Endodermal cell (in vitro differentiated cells): ENCODE results near the gene NKX1-2. TPM values are rescaled to one million over a fixed set of nuclear protein-coding genes. Genes with fewer than 3 reads are reported as not detected.

Experiments used
- DNase-seq: peaks from one replicate; pipeline ENCODE4 v3.0.0-alpha.2; 2017
- H3K27ac ChIP-seq: 2 replicates; pipeline ENCODE4 v1.5.1; 2013; ENCODE audit warnings: mild to moderate bottlenecking, low read depth, low read length, moderate library complexity
- H3K27me3 ChIP-seq: 2 replicates; pipeline ENCODE4 v1.6.1; 2013; ENCODE audit warnings: mild to moderate bottlenecking, low read length, moderate library complexity; ENCODE audit not compliant: insufficient read depth, control insufficient read depth, poor library complexity, severe bottlenecking
- H3K36me3 ChIP-seq: 2 replicates; pipeline ENCODE4 v1.7.0; 2013; ENCODE audit warnings: mild to moderate bottlenecking, low read length, moderate library complexity; ENCODE audit not compliant: control insufficient read depth, insufficient read depth
- H3K4me1 ChIP-seq: one replicate; pipeline ENCODE4 v1.7.0; 2013; ENCODE audit warnings: low read length; ENCODE audit not compliant: control insufficient read depth, insufficient read depth
- H3K4me3 ChIP-seq: 2 replicates; pipeline ENCODE4 v1.5.1; 2013; ENCODE audit warnings: mild to moderate bottlenecking, low read length, moderate library complexity
- H3K9ac ChIP-seq: 2 replicates; pipeline ENCODE4 v1.6.1; 2013; ENCODE audit warnings: mild to moderate bottlenecking, low read length, moderate library complexity; ENCODE audit not compliant: poor library complexity, severe bottlenecking; ENCODE audit errors: extremely low read depth
- H3K9me3 ChIP-seq: 2 replicates; pipeline ENCODE4 v1.6.1; 2013; ENCODE audit warnings: mild to moderate bottlenecking, low read length, moderate library complexity; ENCODE audit not compliant: control insufficient read depth
- H3K27ac Mint-ChIP-seq: 2 replicates; pipeline ENCODE4 v1.8.0; 2020; ENCODE audit warnings: mixed read lengths
- H3K27me3 Mint-ChIP-seq: 2 replicates; pipeline ENCODE4 v1.8.0; 2021; ENCODE audit warnings: mild to moderate bottlenecking, mixed read lengths; ENCODE audit not compliant: insufficient read depth
- H3K36me3 Mint-ChIP-seq: 2 replicates; pipeline ENCODE4 v1.8.0; 2020; ENCODE audit warnings: low read depth, mixed read lengths
- H3K4me1 Mint-ChIP-seq: 2 replicates; pipeline ENCODE4 v1.8.0; 2020; ENCODE audit warnings: mixed read lengths
- H3K4me3 Mint-ChIP-seq: 2 replicates; pipeline ENCODE4 v1.8.0; 2020; ENCODE audit warnings: mild to moderate bottlenecking, moderate library complexity, mixed read lengths
- H3K9me3 Mint-ChIP-seq: 2 replicates; pipeline ENCODE4 v1.8.0; 2020; ENCODE audit warnings: mild to moderate bottlenecking, mixed read lengths
- WGBS, 2 experiments: methylation state at CpG; one replicate each; pipeline versions ENCODE4 v1.1.5 to v1.1.7; 2013; ENCODE audit warnings: missing lambda C conversion rate in 2 of 2, mixed read lengths in 1 of 2; ENCODE audit not compliant: insufficient coverage in 1 of 2, insufficient read length in 1 of 2; 5-methylcytosine and 5-hydroxymethylcytosine counted together
- total RNA-seq, 2 donors: library from RNA; stranded (reverse); fragmentation: NEBNext Ultra II Directional in 1 of 2; extraction: Animal tissue kit (Norgen Biotek cat#: 25700) in 1 of 2; gene quantifications; 2 replicates in 1 of 2; 3 replicates in 1 of 2; pipeline ENCODE4 v1.2.1, GENCODE V29; 2021
- TF ChIP-seq, protein P1 (sequence below): fragments of 200-600 bp; sonication (generic); conservative IDR thresholded peaks from 2 replicates; pipeline ENCODE4 v1.5.0; 2021; ENCODE audit warnings: antibody characterized with exemption, mild to moderate bottlenecking

The NKX1-2 gene
- total RNA-seq, 2 donors from 2014 or later: 2.3 to 3.3 TPM

DNA sequence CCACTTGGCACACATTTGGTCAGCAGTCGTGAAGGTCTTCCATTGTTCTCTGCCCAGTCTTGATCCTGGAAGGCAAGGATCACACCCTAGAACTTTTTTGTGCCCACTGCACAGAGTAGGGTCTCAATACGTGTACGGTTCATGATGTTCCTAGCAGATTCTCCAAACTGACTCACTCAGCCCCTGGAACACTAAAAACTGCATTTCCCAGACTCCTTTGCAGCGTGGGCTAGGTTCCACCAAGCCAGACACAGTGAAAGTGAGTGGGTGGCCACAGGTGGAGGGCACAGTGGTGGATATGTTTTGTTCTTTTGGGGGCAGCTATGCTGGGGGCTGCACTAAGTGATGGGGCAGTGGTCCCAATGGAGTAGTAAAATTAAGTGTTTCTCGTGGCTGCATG lies 10.3 kb upstream of the NKX1-2 start:
- Mint-ChIP-seq H3K4me1 (peaks cover 13% of the 10 kb centered on the region), H3K27me3 (peaks cover 27% of the 10 kb centered on the region), H3K36me3 (peaks cover 2% of the 10 kb centered on the region), H3K9me3 (no peaks in the 10 kb centered on the region), H3K27ac (no peak overlapping the region), H3K4me3 (no peak overlapping the region)
- DNase-seq: no peak
- Histone ChIP-seq H3K36me3 (no peaks in the 10 kb centered on the region), H3K27ac (no peak overlapping the region), H3K4me1 (no peaks in the 10 kb centered on the region), H3K9ac (no peak overlapping the region), H3K4me3 (no peak overlapping the region), H3K9me3 (no peaks in the 10 kb centered on the region), H3K27me3 (no peaks in the 10 kb centered on the region)
- WGBS, 2 experiments: 90 to 94% methylated on average over 4 of the region's 5 CpGs
- TF ChIP-seq, protein P1, sequence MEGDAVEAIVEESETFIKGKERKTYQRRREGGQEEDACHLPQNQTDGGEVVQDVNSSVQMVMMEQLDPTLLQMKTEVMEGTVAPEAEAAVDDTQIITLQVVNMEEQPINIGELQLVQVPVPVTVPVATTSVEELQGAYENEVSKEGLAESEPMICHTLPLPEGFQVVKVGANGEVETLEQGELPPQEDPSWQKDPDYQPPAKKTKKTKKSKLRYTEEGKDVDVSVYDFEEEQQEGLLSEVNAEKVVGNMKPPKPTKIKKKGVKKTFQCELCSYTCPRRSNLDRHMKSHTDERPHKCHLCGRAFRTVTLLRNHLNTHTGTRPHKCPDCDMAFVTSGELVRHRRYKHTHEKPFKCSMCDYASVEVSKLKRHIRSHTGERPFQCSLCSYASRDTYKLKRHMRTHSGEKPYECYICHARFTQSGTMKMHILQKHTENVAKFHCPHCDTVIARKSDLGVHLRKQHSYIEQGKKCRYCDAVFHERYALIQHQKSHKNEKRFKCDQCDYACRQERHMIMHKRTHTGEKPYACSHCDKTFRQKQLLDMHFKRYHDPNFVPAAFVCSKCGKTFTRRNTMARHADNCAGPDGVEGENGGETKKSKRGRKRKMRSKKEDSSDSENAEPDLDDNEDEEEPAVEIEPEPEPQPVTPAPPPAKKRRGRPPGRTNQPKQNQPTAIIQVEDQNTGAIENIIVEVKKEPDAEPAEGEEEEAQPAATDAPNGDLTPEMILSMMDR: no peak

DNA sequence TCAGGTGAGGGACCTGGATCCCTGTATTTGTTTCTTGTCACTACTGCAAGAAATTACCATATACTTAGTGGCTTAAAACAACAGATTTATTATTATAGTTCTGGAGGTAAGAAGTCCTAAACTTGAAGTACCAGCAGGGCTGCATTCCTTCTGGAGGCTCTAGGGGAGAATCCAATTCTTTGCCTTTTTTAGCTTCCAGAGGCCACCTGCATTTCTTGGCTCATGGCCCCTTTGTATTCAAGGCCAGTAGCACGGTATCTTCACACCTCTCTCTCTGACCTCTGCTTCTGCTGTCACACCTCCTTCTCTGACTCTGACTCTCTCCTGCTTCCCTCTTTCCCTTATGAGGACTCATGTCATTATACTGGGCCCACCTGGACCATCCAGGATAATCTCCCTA lies 9.6 kb upstream of the NKX1-2 start:
- H3K4me1 ChIP-seq: peaks cover 1% of the 10 kb centered on the region
- no peak overlapping the region for H3K4me3 ChIP-seq
- no peak overlapping the region for H3K4me3 Mint-ChIP-seq
- peaks cover 33% of the 10 kb centered on the region for H3K27me3 Mint-ChIP-seq
- peaks cover 20% of the 10 kb centered on the region for H3K4me1 Mint-ChIP-seq
- peaks cover 2% of the 10 kb centered on the region for H3K36me3 Mint-ChIP-seq
- H3K9me3 ChIP-seq: no peaks in the 10 kb centered on the region
- no peaks in the 10 kb centered on the region for H3K36me3 ChIP-seq
- H3K27ac ChIP-seq: no peak overlapping the region
- H3K27ac Mint-ChIP-seq: no peak overlapping the region
- peak; percentile 56 for DNase-seq
- 70 to 90% methylated on average over 1 of the region's 1 CpG for WGBS, 2 experiments
- H3K9me3 Mint-ChIP-seq: no peaks in the 10 kb centered on the region
- H3K27me3 ChIP-seq: no peaks in the 10 kb centered on the region
- H3K9ac ChIP-seq: no peak overlapping the region
- TF ChIP-seq, protein P1: no peak

DNA sequence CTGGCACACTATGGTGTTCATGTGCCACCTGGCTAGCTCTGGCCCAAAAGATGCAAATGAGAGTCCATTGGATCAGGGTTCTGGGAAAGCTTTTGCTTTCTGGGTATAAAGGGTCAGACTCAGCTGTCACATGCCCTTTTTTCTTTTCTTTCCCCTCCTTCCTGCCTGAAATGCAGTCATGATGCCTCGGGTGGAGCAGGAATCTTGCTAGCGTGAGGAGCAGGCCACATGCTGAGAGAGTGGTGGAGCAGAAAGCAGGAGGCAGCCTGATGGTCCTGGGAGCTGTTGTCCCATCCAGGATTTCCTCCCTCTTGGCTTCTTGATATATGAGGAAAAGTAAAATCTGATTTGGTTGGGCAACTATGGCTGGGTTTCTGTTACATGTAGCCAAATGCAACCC lies 9.1 kb upstream of the NKX1-2 start:
- no peaks in the 10 kb centered on the region for H3K27me3 ChIP-seq
- Mint-ChIP-seq H3K4me1 (peaks cover 25% of the 10 kb centered on the region), H3K4me3 (no peak overlapping the region), H3K27ac (no peak overlapping the region), H3K27me3 (peaks cover 33% of the 10 kb centered on the region), H3K36me3 (peaks cover 2% of the 10 kb centered on the region), H3K9me3 (no peaks in the 10 kb centered on the region)
- H3K36me3 ChIP-seq: no peaks in the 10 kb centered on the region
- H3K27ac ChIP-seq: no peak overlapping the region
- no peak overlapping the region for H3K9ac ChIP-seq
- TF ChIP-seq, protein P1: no peak
- H3K9me3 ChIP-seq: no peaks in the 10 kb centered on the region
- no peak overlapping the region for H3K4me3 ChIP-seq
- DNase-seq: peak; percentile 63
- H3K4me1 ChIP-seq: peaks cover 4% of the 10 kb centered on the region
- 88% methylated on average over 2 of the region's 2 CpGs; no CpG with 5 or more reads in 1 of the 2 experiments for WGBS, 2 experiments
